ENCODE measurements around the gene NAALADL2.

DNA sequence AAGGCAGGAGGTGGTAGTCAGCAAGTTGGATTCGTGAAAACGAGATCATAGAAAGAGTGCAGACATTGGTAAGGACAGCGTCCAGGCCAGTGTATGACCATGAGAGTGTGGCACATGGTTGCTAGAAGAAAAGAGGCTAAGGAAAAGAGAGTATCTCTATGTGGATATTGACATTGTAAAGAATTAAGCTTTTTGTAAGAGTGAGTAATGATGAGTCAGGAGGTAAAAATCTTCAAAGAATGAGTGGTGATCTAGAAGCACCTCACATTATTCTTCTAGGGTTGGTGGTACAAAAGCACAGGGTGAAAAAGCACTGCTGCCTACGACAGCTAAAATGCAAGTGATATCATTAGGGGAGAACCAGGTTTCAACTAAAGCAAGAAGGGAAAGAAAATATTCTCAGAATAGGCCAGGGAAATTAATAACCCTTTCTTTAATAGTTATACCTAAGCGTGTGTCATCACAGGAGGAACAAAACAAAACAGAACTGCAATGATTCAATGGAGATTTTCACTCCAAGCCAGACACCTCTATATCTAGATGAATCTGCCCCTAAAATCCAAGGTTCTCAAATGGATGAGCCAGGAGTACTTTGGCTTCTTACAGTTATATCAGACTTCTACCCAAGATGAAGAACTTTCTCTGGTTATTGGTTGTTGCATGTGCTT lies 884.7 kb downstream of the NAALADL2 start:
- TF ChIP-seq, protein P1, sequence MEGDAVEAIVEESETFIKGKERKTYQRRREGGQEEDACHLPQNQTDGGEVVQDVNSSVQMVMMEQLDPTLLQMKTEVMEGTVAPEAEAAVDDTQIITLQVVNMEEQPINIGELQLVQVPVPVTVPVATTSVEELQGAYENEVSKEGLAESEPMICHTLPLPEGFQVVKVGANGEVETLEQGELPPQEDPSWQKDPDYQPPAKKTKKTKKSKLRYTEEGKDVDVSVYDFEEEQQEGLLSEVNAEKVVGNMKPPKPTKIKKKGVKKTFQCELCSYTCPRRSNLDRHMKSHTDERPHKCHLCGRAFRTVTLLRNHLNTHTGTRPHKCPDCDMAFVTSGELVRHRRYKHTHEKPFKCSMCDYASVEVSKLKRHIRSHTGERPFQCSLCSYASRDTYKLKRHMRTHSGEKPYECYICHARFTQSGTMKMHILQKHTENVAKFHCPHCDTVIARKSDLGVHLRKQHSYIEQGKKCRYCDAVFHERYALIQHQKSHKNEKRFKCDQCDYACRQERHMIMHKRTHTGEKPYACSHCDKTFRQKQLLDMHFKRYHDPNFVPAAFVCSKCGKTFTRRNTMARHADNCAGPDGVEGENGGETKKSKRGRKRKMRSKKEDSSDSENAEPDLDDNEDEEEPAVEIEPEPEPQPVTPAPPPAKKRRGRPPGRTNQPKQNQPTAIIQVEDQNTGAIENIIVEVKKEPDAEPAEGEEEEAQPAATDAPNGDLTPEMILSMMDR (IDR thresholded peaks at IDR 0.05) = no peak
- no peak for TF ChIP-seq EZH2 (IDR thresholded peaks at IDR 0.05)
- no peak for TF ChIP-seq EZH2phosphoT487 (IDR thresholded peaks at IDR 0.05)

Measured in neural progenitor cell (in vitro differentiated cells).